ENCODE data around the gene ZNF473.
"Not testable (repeated sequence)": the region's sequence is repeated elsewhere in the genome, so short reads cannot be mapped to it uniquely, and the experiment has no call there.

The ZNF473 gene

GRCh38 chr19:50051228-50051895 lies 25.6 kb downstream of the ZNF473 start:
- not testable (repeated sequence) for DNase-seq

DNA sequence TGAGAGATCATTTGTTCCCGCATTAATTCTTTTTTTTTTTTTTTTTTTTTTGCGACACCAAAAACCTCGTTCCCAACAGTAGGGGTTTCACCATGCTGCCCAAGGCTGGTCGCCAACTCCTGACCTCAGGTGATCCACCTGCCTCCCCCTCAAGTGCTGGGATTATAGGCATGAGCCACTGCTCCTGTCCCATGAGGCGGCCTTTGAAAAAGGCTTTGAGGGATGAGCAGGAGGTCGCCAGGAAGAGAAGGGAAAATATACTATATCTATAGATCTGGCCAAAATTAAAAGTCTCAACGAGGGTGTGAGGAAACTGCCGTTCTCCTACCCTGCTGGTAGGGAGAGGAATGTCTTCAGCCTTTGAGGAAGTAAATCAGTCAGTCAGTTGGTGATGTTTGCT lies 26.2 kb downstream of the ZNF473 start:
- no peak for DNase-seq

DNA sequence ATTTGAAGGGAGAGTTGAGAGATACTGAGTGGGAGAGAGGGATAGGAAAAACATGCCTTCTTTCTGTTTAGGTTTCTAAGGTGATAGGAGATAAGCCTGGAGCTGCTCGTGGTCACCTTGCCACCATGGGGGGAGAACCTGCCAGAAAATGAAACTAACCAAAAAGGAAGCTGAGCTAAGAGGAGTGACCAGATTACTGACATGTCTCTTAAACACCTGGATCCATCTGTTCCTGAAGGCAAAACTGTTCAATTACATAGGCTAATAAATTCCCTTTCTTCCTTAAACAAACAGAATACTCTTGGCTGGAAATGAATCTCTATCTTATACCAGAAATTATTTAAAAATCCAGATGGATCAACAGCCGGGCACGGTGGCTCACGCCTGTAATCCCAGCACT lies 27.3 kb downstream of the ZNF473 start:
- no peak for DNase-seq

DNA sequence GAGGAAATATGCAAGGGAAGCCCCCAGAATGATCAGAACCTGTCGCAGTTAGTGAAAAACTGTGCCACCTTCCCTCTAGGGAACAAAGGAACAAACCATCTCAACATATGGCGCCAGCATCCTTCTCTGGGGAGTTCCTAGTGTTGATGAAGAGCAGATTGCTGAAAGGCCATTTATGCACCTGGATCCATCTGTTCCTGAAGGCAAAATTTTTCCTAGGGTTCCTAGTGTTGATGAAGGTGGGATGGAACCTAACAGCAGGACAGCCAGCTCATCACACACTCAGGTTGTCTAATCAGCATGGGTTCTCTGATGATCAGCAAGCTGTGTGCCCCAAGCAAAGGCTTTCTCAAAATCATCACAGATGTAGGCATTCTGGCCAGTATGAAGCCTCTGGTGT lies 32.6 kb downstream of the ZNF473 start:
- DNase-seq: no peak

DNA sequence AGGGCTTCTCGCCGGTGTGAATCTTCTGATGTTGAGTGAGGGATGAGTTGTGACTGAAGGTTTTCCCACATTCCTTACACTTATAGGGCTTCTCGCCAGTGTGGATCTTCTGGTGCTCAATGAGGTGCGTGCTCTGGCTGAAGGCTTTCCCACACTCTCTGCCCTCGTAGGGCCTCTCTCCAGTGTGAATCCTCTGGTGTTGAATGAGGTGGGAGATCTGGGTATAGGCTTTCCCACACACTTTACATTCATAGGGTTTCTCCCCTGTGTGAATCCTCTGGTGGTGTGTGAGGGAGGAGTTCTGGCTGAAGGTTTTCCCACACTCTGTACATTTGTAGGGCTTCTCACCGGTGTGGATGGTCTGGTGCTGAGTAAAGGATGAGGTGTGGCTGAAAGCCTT lies 33.2 kb downstream of the ZNF473 start:
- DNase-seq: no peak

DNA sequence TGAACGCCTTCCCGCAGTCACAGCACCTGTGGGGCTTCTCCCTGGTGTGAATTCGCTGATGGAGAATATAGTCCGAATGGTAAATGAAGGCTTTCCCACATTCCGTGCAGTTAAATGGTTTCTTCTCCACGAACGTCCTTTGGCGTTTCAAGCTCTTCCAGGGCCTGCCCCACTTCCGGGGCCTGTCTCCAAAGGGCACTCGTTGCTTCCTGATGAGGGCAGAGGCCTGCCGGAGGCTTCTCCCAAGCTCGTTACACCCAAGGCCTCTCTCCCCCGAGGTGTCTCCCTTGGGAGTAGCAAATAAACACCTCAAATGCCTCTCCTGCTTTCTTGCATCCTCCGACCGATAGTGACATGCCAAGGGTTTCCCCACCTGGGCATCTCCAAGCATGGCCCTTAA lies 34.3 kb downstream of the ZNF473 start:
- DNase-seq: no peak

GRCh38 chr19:50061650-50062049 lies 35.8 kb downstream of the ZNF473 start:
- no peak for DNase-seq

- DNase-seq: no peak
Observed at GRCh38 chr19:50065938-50066337, 40.1 kb downstream of the ZNF473 start.

DNA sequence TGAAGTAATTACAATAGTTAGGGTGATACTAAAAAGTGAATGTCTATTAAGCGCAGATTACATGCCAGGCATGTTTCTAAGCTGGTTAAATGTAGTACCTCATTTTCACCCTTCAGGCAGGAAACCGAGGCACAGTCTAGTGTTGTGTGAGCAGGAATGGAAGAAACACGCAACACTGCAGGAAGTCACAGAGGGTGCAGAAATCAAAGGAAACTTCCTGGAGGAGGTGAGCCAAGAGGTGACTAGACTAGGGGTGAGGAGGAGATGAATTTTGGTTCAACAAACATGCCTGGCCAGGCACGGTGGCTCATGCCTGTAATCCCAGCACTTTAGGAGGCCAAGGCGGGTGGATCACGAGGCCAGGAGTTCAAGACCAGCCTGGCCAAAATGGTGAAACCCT lies 41.8 kb downstream of the ZNF473 start:
- DNase-seq: no peak

- not testable (repeated sequence) for DNase-seq
Observed at GRCh38 chr19:50068382-50068781, 42.6 kb downstream of the ZNF473 start.

DNA sequence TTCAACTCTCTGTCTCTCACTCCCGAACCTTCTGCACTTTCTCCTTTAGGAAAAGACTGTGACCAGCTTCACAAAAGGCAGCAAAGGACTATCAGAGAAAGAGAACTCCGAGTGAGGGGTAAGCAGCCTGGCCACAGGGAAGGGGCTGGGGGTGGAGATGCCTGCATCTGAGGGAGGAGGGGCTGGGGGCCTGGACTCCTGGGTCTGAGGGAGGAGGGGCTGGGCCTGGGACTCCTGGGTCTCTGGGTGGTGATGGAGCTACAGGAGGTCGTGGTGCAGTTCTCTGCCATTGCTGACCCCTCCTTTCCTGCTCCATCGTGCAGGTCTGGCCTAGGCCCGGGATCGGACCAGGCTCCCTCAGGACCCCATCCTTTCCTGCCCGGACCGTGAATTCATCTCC lies 49.3 kb downstream of the ZNF473 start:
- not testable (repeated sequence) for DNase-seq

- not testable (repeated sequence) for DNase-seq
Observed at GRCh38 chr19:50075644-50076372, 50.0 kb downstream of the ZNF473 start.

DNA sequence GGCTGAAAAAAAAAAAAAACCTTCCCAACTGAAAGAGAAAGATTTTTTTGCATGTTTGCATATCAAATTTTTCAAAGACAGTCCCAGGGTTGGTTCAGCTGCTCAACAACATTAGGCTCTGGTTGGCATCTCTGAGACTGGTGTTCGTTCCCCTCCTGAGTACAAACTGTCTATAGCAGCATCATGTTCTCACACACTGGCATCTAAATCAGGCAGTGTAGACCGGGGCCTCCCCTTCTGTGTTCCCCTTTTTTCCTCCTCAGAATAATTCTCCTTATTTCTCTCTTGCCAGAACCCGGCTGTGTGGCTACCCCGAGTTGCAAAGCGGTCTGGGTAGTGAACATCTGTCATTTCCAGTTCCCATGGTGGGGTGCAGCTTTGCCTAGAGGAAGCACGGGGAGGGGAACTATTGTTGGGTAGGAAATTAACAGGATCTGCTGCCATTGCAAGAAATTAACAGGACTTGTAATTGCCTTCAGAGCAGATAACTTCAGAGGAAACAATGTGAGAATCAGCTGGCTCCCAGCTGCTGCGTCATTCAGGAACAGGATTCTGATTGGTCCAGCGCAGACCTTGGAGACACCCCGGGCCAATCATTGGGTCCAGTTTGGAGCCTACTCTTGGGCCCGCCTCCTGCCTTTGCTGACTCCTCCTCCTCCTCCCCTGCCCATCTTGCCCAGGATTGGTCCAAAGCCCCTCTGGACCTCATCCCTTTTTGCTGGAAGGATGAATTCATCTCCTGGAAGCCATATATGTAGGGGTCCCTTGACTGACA lies 51.0 kb downstream of the ZNF473 start:
- not testable (repeated sequence) for DNase-seq

- DNase-seq: not testable (repeated sequence)
Observed at GRCh38 chr19:50079014-50079413, 53.2 kb downstream of the ZNF473 start.

GRCh38 chr19:50084440-50084839 lies 58.6 kb downstream of the ZNF473 start:
- DNase-seq: not testable (repeated sequence)

- DNase-seq: not testable (repeated sequence)
Observed at GRCh38 chr19:50087153-50087552, 61.3 kb downstream of the ZNF473 start.

- DNase-seq: not testable (repeated sequence)
Observed at GRCh38 chr19:50090706-50091105, 64.9 kb downstream of the ZNF473 start.

DNA sequence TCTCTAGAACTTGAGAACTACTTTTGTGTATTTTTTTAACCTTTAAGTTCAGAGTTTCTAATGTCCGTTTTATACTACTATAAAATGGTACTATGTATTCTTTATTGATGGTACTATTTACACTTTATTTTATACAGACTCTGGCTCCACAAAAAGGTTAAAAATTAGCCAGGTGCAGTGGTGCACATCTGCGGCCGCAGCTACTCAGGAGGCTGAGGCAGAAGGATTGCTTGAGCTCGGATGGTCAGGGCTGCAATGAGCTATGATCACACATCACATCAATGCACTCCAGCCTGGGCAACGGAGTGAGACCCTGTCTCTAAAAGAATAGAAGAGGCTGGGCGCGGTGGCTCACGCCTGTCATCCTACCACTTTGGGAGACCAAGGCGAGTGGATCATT lies 66.0 kb downstream of the ZNF473 start:
- not testable (repeated sequence) for DNase-seq

DNA sequence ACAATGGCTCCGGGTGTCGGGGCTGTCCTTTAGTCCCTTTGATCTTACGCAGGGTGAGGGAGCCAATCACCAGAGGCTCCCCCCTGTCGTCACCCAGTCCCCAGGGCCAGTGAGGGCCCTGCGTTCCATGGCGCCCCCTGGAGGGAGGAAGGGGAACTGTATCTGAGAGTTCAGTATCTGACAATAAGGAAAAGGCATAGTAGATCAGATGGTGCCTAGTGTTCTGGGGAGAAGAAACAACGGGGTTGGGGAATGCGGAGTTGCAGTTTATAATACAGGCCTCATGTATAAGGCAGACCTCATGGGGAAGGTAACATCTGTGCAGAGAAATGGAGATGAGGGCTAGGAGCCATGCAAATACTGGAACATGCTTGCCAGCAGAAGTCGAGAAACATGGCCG lies 66.8 kb downstream of the ZNF473 start:
- not testable (repeated sequence) for DNase-seq

- DNase-seq: not testable (repeated sequence)
Observed at GRCh38 chr19:50097884-50098283, 72.1 kb downstream of the ZNF473 start.

GRCh38 chr19:50098892-50099291 lies 73.1 kb downstream of the ZNF473 start:
- DNase-seq: not testable (repeated sequence)

DNA sequence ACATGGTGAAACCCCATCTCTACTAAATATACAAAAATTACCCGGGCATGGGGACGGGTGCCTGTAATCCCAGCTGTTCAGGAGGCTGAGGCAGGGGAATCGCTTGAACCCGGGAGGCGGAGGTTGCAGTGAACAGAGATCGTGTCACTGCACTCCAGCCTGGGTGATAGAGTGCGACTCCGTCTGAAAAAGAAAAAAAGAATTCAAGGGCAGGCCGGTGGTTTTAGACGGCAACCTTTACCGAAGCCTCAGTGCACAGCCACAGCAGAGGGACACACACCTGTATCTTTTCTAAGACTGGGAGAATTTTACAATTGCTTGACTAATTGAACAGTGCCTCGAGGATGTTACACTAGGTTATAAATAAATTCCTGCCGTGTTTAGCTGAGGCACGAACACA lies 73.9 kb downstream of the ZNF473 start:
- DNase-seq: not testable (repeated sequence)

DNA sequence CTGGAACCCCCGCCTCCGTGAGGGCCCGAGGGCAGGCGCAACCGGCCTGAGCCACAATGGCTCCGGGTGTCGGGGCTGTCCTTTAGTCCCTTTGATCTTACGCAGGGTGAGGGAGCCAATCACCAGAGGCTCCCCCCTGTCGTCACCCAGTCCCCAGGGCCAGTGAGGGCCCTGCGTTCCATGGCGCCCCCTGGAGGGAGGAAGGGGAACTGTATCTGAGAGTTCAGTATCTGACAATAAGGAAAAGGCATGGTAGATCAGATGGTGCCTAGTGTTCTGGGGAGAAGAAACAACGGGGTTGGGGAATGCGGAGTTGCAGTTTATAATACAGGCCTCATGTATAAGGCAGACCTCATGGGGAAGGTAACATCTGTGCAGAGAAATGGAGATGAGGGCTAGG lies 75.1 kb downstream of the ZNF473 start:
- DNase-seq: not testable (repeated sequence)

All from NCI-H1105 (cell line).